Stimulated activated CD8-positive, alpha-beta memory T cell treated with anti-CD3 and anti-CD28 coated beads, Interleukin-15, amount 100 ng/mL, for 1 hour (primary cell): ENCODE measurements around the gene TMC3.
"Not testable (repeated sequence)": the region's sequence is repeated elsewhere in the genome, so short reads cannot be mapped to it uniquely, and the experiment has no call there.

Experiments
- DNase-seq: peaks from one replicate; pipeline ENCODE4 v3.0.0-alpha.2; 2020; ENCODE audit warnings: low read depth

TMC3 gene

DNA sequence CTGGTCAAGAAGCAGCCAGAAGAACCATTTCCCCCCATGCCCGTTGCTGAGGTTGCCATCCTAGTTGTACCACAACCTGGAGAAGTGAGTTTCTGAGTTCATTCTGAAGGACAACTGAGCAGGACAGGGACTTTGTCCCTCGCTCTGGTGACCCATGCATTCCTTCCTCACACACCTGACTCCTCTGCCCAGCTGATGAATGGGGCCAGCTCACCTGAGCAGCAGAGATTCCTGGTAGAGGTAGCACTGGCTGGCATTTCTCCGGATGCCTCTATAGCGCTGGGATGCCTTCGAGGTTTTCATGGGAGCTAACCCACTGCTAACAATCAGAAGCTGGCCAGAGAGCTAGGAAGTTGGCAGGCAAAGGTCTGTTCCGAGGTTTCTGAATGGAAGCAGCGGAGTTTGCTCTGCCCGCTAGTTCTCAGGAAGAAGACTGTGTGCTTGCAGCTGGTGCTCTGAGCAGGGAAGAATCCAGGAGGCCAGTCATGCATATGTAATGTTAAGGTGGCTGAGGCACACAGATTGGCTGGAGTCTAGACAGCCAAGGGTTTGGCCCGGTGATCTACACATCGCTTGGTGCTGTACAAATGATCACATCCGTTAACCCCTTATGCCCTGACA lies at the start of gene TMC3:
TSS of gene TMC3 (minus strand) at position 439 of the 621 bp plus-strand sequence. CDS start at position 303, 136 bp downstream.
- DNase-seq = no peak

DNA sequence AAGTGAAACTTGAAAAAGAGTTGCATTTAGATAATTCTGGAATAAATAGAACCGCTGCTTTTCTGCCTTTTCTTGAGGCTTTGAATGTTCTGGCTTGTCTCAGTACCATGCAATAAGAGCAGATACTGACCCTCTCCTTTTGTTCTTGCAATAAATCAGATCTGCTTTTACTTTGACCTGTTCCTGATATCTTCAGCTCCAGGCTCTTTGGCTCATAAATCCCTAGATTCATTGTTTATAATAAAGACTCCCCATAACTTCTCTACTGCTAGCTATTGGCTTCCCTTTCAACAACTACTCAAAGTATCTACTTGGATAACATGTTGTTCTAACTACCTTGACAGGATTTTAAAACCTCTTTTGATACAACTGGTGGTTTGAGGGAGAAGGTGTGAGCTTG lies 47.4 kb upstream of the TMC3 start:
- no peak for DNase-seq

DNA sequence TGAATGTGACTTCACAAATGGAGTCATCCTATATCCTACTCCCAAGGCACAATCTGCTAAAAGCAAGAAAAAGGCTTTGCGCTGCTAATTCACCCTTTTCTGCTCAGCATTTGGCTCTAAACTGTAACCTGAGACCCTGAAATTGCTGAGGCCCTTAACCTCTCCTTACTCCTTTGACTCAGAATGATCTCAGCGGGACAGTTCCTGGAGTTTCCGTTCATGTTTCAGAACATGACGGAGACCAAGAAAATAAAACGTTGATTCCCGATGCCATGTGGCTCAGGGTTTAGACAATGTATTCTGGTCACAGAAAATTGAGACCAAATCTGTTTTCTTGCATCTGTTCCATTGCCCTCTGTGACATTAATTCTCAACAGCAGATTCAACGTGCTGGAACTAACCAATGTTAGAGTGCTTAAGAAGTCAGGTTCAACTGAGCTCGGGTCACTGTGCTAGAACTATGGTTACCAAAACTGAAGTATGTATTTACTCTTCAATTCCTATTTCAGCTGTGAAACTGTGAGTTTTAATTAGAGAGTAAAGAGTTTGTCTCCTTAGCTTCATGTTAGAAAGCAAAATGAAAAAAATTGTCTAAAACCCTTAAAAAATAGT lies 45.4 kb upstream of the TMC3 start:
- DNase-seq = no peak

DNA sequence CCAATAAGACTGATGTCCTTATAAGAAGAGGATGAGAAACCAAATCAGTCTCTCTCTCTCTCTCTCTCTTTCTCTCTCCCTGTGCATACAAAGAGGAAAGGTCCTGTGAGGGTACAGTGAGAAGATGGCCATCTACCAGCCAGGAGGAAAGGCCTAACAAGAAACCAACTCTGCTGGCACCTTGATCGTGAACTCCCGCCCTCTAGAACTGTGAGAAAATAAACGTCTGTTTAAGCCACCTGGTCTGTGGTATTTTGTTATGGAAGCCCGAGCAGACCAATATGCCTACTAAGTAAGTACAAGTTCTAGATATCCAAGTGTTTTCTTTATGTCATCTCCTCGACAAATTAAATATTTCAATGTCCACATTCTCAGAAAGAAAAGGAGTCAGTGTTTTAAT lies 44.9 kb upstream of the TMC3 start:
- no peak for DNase-seq

DNA sequence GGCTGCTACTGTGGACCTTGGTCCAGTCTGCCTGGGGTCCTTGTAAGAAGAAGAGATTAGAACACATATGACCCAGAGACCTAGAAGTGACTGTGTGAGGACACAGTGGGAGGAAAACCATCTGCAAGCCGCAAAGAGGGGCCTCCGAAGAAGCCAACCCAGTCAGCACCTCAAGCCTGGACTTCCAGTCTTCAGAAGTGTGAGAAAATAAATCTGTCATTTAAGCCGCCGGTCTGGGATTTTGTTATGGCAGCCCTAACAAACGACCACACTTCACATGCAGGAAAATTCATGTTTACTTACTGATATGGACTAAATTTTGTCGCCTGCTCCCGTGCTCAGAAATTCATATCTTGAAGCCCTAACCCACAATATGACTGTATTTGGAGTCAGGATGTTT lies 44.4 kb upstream of the TMC3 start:
- DNase-seq = no peak

DNA sequence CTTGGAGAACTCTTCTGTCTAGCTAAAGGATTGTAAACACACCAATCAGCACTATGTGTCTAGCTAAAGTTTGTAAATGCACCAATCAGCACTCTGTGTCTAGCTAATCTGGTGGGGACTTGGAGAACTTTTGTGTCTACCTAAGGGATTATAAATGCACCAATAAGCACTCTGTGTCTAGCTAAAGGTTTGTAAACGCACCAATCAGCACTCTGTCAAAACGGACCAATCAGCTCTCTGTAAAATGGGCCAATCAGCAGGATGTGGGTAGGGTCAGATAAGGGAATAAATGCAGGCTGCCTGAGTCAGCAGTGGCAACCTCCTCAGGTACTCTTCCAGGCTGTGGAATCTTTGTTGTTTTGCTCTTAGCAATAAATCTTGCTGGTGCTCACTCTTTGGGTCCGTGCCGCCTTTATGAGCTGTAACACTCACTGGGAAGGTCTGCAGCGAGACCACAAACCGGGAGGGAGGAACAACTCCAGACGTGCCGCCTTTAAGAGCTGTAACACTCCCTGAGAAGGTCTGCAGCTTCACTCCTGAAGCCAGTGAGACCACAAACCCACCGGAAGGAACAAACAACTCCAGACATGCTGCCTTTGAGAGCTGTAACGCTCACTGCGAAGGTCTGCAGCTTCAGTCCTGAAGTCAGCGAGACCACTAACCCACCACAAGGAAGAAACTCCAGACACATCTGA lies 40.4 kb upstream of the TMC3 start:
- DNase-seq = not testable (repeated sequence)

DNA sequence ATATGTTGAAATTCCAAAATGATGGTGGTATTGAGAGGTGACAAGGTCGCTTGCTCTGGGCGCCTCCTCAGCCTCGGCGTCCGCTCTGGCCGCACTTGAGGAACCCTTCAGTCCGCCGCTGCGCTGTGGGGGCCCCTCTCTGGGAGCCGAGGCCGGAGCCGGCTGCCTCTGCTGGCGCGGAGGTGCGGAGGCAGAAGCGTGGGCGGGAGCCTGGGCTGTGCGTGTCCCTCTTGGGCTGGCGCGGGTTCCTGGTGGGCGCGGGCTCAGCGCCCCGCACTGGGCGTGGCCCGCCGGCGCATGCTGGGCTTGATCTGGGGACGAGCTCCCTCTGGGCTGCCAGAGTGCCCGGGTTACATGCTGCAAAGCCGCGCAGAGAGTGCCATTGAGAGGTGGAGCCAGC lies 39.8 kb upstream of the TMC3 start:
- no peak for DNase-seq

DNA sequence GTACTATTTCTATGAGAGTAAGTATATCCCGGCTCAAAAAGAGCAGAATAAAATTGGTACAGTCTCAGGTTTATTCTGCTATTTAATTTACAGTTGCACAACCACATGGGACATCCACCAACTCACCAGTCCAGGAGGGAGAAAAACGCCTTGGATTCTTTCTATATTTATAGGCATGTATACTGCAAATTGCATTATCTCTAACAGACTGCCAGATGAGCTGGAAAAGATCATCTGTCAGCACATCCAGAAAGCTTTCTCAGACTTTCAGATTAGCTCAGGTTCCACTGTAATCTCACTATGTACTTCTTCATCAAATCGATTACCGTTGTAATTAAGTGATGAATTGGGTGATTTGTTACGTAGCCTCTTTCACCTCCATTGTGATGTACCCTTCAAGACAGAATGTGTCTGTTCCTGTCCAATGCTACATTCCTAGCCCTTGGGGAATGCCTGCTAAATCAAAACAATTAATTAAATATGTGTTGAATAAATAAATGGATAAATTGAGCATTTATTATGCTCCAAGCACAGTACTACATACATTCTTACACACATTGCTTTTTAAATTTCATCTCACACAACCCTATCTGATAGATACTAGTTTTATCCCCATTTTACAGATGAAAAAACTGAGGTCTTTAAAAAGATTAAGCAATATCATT lies 38.1 kb upstream of the TMC3 start:
- DNase-seq = no peak

DNA sequence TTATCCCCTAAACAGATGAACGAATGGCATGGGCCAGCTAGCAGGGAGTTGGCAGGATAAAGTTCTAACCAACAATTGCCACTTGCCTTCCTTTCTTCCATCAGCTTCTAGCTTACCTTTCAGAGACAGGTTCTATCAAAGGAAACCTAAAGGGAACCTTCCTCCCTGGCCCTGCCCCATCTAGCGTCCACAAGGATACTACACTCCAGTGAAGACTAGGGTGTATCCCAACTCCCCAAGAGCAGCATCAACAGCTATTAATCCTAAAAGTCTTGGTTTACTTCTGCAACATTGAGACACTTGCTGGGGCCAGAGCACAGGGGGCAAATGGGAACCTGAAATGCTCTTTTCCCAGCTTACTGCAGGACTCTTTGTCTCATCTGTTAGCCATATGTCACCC lies 37.0 kb upstream of the TMC3 start:
- DNase-seq = no peak

DNA sequence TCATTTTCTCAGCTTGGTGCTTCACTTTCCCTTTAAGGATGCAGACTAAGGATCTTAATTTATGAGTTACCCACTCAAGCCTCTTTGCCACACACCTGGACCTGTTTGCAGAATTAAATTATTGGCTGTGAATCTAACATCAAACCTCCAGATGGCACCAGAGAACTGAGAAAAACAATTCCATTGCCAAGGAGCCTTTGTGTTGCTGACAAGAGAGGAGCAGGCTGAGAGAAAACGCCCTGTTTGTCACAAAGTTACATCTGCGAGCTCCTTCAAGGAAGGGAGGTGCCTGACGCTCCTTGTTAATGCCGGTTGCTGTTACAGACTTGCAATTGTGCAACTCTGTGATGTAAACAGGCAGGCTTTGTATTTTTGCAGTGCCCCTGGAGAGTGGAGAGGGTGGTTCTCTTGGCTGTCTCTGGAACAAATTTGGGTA lies 36.3 kb upstream of the TMC3 start:
- DNase-seq = no peak

DNA sequence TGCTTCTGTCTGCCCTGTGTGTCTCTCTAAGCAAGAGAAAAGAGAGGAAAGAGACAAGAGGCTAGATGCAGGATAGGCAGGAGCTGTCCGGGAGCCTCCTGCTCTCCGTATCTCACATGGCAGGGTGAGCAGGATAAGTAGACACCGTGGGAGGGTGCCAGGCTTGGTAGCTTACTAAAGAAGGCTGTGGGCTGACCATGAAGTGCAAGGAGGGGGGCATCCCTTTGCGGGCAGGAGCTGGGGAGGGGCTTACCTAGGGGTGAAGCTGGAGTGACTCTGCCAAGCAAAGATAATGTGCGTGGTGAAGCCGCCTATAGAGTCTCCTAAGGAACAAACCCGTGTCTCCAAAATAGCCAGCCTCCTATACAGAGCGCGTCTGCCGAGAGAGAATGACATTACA lies 33.7 kb upstream of the TMC3 start:
- DNase-seq = no peak

DNA sequence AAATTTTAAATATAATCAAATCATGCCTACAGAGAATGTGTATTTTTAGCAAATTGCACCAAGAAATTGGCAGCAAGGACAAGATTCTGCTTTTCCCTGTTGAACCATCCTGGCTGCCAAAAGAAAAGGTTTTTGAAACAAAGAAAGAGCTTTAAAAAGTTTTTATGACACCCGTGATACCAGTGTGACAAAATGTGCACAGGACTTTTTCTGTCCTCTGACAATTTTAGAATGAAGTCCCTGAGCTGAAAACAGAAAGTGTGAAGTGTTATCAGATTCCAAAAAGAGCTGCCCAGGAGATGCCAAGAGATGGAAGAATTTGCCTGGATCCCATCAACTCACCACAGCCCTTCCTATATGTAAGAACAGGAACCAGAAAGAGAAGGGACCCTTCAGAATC lies 33.2 kb upstream of the TMC3 start:
- no peak for DNase-seq

DNA sequence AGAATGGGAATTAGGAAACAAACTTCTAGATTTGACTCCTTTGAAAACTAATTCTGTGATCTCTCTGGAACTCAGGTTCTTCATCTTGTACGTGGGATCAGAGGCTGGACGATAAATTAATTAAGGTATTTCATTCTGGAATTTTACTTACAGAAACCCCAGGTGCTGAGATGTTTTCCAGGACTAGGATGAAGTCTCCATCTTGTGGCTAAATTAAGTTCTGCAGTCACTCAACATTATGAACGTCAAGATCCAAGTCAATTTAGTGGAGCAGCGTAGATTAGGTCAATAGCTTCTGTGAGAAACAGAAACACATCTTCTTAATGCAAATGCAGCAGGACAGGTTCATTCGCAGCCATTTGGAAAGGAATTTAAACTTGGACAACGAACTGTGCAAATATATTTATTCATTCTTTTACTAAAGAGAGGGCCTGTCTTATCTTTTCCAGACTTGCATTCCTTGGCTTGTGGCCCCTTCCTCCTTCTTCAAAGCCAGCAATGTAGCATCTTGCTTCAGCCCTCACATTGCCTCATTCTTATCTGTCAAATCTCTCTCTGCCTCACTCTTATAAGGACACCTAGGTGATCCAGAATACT lies 26.7 kb upstream of the TMC3 start:
- no peak for DNase-seq

DNA sequence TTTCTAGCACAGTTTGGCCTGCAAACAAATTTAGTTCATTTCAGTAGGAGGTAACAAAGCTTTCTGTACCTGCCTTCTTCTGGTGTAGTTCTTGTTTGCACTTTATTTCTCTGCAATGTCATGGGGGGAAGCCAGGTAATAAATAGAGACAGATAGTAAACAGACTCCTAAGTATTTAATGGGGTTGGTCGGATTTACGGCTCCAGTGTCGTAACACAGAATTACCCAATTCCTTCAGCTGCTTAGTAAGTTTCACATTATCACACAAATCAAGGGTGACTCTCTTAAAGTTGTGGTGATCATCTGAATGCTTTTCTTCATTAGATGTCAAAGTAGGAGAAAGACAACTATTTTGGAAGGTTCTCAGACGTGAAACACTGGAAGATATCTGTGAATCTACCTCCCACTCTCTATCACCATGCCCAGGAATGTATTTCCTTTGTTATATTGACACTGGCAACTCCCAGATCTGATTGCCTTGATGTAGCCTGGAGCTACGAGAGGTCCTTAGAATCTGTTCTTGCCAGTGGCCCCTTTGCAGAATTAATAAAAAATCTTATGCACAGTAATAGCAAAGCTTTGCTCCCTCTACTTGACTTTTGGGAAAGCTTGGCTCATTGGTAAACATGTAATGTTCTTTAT lies 25.0 kb upstream of the TMC3 start:
- DNase-seq = no peak

DNA sequence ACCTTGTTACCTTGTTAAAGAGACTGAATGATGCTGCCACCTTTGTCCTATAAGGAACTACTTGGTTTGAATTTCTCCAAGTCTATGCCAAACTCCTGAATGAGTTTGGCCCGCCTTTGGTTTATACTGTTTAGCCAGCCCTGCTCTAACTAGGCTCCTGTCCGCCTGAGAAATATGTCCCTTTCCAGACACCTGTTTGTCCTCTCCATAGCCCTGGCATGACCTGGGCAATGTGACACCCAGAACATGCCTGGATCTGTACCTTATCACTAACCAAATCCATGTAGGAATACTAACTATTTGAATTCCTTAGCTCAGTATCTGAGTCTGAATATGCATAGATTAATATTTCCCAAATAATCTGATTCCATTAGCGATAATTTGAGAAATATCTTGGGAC lies 24.4 kb upstream of the TMC3 start:
- no peak for DNase-seq

DNA sequence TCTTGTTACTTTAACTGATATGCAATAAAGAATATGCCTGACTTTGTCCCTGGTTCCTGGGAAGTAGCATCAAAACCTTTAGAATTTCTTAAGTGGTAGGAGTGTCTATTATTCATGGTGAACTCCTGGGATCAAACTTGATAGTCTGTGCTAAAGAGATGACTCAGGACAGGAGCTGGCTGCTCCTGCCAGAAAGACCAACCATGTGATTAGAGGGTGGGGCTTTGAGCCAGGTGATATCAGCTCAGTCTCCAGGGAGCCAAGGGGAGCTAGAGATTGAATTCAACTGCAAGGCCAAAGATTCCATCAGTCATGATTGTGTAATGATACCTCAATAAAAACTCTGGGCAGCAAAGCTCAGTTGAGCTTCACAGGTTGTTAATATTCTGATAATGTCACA lies 20.6 kb upstream of the TMC3 start:
- DNase-seq = no peak

DNA sequence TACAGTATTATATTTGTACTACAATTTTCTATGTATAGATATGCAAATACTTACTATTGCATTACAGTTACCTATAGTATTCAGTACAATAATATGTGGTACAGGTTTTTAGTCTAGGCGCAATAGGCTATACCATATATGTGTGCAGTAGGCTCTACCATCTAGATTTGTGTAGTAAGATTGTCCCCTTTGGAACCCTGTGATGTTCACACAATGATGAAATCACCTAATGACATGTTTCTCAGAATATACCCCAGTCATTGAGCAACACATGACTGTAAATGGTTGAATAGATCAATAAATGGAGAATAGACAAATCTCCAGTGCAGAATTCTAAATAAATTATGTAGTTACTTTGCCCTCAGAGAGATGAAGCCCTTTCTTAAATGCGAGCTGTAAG lies 17.6 kb upstream of the TMC3 start:
- no peak for DNase-seq

DNA sequence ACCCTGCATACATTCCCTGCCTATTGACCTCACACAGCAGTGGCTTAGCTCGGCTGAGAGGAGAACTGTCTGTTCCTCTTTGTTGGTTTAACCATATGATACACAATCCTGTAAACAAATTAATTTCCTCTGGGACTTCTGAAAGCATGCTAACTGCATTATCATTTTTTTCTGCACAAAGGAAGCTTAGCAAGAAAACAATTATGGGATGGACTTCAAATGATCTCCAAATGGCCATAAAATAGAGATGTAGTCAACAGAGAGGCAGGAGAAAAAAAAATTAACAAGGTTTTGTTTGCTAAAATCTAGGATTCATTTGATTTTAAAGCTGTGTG lies 14.4 kb upstream of the TMC3 start:
- DNase-seq = no peak

DNA sequence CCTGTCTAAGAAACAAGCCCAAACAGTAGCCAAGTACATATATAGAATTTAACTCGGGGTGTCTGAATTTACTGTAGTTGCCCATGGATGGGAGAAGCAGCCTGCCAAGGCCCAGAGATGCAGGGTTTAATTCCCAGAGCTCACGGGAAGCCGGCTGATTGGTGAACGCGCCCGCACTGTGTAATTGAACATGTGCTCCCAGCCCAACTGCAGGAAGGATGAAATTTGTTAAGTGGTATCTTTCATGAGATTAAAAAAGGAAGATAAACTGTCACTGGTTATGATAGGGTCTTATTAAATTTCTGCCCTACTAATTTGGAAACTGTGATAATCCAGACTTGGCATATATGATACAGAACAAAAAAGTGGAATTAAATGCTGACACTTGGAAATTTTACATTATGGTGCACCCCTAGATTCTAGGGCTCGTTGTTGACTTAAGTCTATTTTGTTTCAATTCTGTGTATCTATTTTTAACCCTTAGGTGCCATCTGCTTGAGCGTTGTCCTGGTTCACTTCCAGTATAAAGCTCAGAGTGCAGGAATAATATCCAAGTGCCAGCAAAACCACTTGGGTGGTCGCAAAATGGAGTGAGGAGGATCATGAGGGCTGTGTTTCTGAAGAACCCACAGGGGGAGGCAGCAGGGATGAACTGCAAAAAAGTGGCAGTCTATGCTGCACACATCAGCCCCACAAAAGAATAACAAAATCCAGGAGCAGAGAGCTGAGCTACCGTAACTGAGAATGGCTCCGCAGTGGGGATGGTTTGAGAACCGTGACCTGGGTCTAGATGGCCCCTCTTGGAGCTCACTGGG lies 13.8 kb upstream of the TMC3 start:
- no peak for DNase-seq

DNA sequence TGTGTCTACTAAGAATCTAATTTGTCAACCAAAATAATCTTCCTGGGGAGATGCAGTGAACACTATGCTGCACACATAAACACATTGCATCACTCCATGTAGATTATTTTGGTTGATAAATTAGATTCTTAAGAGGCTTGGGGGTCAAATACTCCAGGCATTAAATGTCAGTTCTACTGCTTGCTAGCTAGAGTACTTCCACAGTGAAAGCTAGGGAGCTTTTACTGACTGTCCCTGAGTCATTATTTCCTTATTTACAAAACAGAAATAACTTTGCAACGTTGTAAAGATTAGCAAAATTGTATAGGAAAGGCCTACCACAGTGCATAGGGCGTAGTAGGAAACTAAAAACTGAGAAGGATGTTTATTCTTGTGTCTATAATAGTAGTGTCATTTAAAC lies 12.9 kb upstream of the TMC3 start:
- no peak for DNase-seq

DNA sequence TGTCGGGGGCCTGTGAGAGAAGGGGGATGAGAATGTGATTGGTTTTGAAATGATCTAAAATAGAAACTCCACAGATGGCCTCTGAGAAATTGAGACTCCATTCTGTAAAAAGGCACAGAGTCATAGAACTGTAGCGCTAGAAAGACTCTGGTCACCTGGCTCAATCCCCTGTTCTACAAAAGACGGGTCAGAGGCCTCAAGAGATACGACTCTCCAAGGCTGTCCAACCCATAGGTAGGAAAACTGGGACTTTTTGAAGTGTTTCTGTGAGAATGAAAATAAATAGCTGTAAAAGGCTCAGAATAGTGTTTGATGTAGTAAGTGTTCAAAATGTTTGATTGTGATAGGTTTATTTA lies 11.7 kb upstream of the TMC3 start:
- DNase-seq = no peak
